GM23248 (cell line): ENCODE measurements around the gene DLG1. TPM values are rescaled to one million over a fixed set of nuclear protein-coding genes. Genes with fewer than 3 reads are reported as not detected.

Experiments
- DNase-seq: peaks from one replicate; pipeline ENCODE4 v3.0.0-alpha.2; 2015
- H2AFZ ChIP-seq: fragments of 200-600 bp; sonication (generic); 2 replicates; pipeline ENCODE4 v1.6.1; 2016; ENCODE audit warnings: antibody characterized with exemption
- H3F3A ChIP-seq: fragments of 200-600 bp; sonication (generic); 2 replicates; pipeline ENCODE4 v1.6.1; 2016; ENCODE audit warnings: mild to moderate bottlenecking, antibody characterized with exemption, mixed run types; ENCODE audit not compliant: insufficient read depth
- H3K27ac ChIP-seq: fragments of 200-600 bp; sonication (generic); 2 replicates; pipeline ENCODE4 v1.5.1; 2016; ENCODE audit warnings: mild to moderate bottlenecking
- H3K27me3 ChIP-seq: fragments of 200-600 bp; sonication (generic); replicated peaks from 2 replicates; pipeline ENCODE4 v1.6.1; 2016; ENCODE audit warnings: mild to moderate bottlenecking; ENCODE audit not compliant: insufficient read depth
- H3K36me3 ChIP-seq: fragments of 200-600 bp; sonication (generic); 2 replicates; pipeline ENCODE4 v1.6.1; 2016; ENCODE audit warnings: low read depth, mild to moderate bottlenecking
- H3K4me1 ChIP-seq: fragments of 200-600 bp; sonication (generic); 2 replicates; pipeline ENCODE4 v1.6.1; 2016; ENCODE audit warnings: mild to moderate bottlenecking; ENCODE audit not compliant: insufficient read depth
- H3K4me2 ChIP-seq: fragments of 200-600 bp; sonication (generic); one replicate; pipeline ENCODE4 v1.6.1; 2016; ENCODE audit warnings: mild to moderate bottlenecking; ENCODE audit not compliant: unreplicated experiment
- H3K4me3 ChIP-seq: fragments of 200-600 bp; sonication (generic); 2 replicates; pipeline ENCODE4 v1.5.1; 2016; ENCODE audit warnings: mild to moderate bottlenecking
- H3K79me2 ChIP-seq: fragments of 200-600 bp; sonication (generic); 2 replicates; pipeline ENCODE4 v1.6.1; 2016; ENCODE audit warnings: mild to moderate bottlenecking; ENCODE audit not compliant: insufficient read depth
- H3K9ac ChIP-seq: fragments of 200-600 bp; sonication (generic); 2 replicates; pipeline ENCODE4 v1.6.1; 2016; ENCODE audit warnings: mild to moderate bottlenecking
- H3K9me2 ChIP-seq: fragments of 200-600 bp; sonication (generic); 2 replicates; pipeline ENCODE4 v1.6.1; 2016; ENCODE audit warnings: mixed run types, mild to moderate bottlenecking, moderate library complexity; ENCODE audit not compliant: insufficient read depth
- H3K9me3 ChIP-seq: fragments of 200-600 bp; sonication (generic); one replicate; pipeline ENCODE4 v1.6.1; 2017; ENCODE audit warnings: low read depth
- H4K20me1 ChIP-seq: fragments of 200-600 bp; sonication (generic); 2 replicates; pipeline ENCODE4 v1.6.0; 2016; ENCODE audit not compliant: insufficient read depth
- EZH2 ChIP-seq: fragments of 200-600 bp; sonication (generic); IDR thresholded peaks from 2 replicates; pipeline ENCODE4 v1.6.1; 2018; ENCODE audit warnings: antibody characterized with exemption, mild to moderate bottlenecking; ENCODE audit not compliant: insufficient read depth, poor library complexity, severe bottlenecking
- EZH2phosphoT487 ChIP-seq: fragments of 200-600 bp; sonication (generic); IDR thresholded peaks from 2 replicates; pipeline ENCODE4 v1.6.1; 2018; ENCODE audit warnings: antibody characterized with exemption, moderate library complexity, mild to moderate bottlenecking, low read depth; ENCODE audit not compliant: insufficient read depth
- WGBS, 2 experiments: methylation state at CpG; one replicate each; pipeline ENCODE4 v1.1.6; 2015 to 2017; ENCODE audit warnings: low lambda C conversion rate in 2 of 2, low coverage in 1 of 2; ENCODE audit errors: missing lambda C conversion rate in 2 of 2; 5-methylcytosine and 5-hydroxymethylcytosine counted together
- in situ Hi-C: fragments of 300-500 bp; cut with MboI; formaldehyde crosslinking; loops from 2 replicates; pipeline ENCODE4 v1.15.0; 2020
- polyA plus RNA-seq: library from polyadenylated mRNA; unstranded; fragments of >200 nt; fragmentation: Nextera tagmentation; extraction: Ambion mirVana; gene quantifications from 2 replicates; pipeline ENCODE4 v1.2.1, GENCODE V29; 2016
- total RNA-seq: library from RNA; depleted of rRNA; stranded (reverse); fragments of >200 nt; shearing (Covaris generic); gene quantifications from 2 replicates; pipeline ENCODE4 v1.2.3, GENCODE V29; 2014

The DLG1 gene
- total and polyA plus RNA-seq, 2 experiments from 2014 or later, result 23.2 to 45.9 TPM

- no peak overlapping the region for H3K9ac ChIP-seq
- no peaks in the 10 kb centered on the region for H3F3A ChIP-seq
- H3K79me2 ChIP-seq, result peaks cover 70% of the 10 kb centered on the region
- no peaks in the 10 kb centered on the region for H4K20me1 ChIP-seq
- no peaks in the 10 kb centered on the region for H3K36me3 ChIP-seq
- H3K4me3 ChIP-seq, result no peak overlapping the region
- H3K27me3 ChIP-seq, result no peaks in the 10 kb centered on the region
- no peak for TF ChIP-seq EZH2phosphoT487
- TF ChIP-seq EZH2, result no peak
- no peak overlapping the region for H3K27ac ChIP-seq
- no peak overlapping the region for H3K4me2 ChIP-seq
- in situ Hi-C loops, result loop anchor here (25.0 kb wide), 1 partner anchor 192 kb away; no protein-coding TSS in a partner anchor
- WGBS, 2 experiments, result 96 to 97% methylated on average over 5 of the region's 5 CpGs
- DNase-seq, result no peak
- H3K4me1 ChIP-seq, result no peaks in the 10 kb centered on the region
- H2AFZ ChIP-seq, result no peak overlapping the region
- no peaks in the 10 kb centered on the region for H3K9me3 ChIP-seq
- no peaks in the 10 kb centered on the region for H3K9me2 ChIP-seq
Observed at GRCh38 chr3:197178998-197179397, 119.4 kb downstream of the DLG1 start.

GRCh38 chr3:197175503-197175902 lies 122.9 kb downstream of the DLG1 start:
- TF ChIP-seq EZH2 (no peak), EZH2phosphoT487 (no peak)
- Histone ChIP-seq H3K4me2 (no peak overlapping the region), H3K36me3 (no peaks in the 10 kb centered on the region), H3K27ac (no peak overlapping the region), H3K9me3 (no peaks in the 10 kb centered on the region), H3K27me3 (no peaks in the 10 kb centered on the region), H3K4me1 (peaks cover 9% of the 10 kb centered on the region), H3K9ac (no peak overlapping the region), H3K79me2 (peaks cover 62% of the 10 kb centered on the region), H2AFZ (no peak overlapping the region), H3F3A (peaks cover 5% of the 10 kb centered on the region; the same call in 1 of the 2 replicates), H3K9me2 (no peaks in the 10 kb centered on the region), H3K4me3 (no peak overlapping the region), H4K20me1 (no peaks in the 10 kb centered on the region)
- WGBS, 2 experiments, result 72 to 76% methylated on average over 3 of the region's 3 CpGs
- DNase-seq, result no peak
- in situ Hi-C loops, result loop anchor here (25.0 kb wide), 1 partner anchor 188 kb away; no protein-coding TSS in a partner anchor

- no peak for DNase-seq
- Histone ChIP-seq H2AFZ (no peak overlapping the region), H3K79me2 (peaks cover 62% of the 10 kb centered on the region), H3K4me2 (no peak overlapping the region), H3K36me3 (no peaks in the 10 kb centered on the region), H3K4me1 (peaks cover 9% of the 10 kb centered on the region), H3K27me3 (no peaks in the 10 kb centered on the region), H3K9ac (no peak overlapping the region), H3K4me3 (no peak overlapping the region), H3K27ac (no peak overlapping the region), H3F3A (peaks cover 5% of the 10 kb centered on the region; the same call in 1 of the 2 replicates), H3K9me2 (no peaks in the 10 kb centered on the region), H4K20me1 (no peaks in the 10 kb centered on the region), H3K9me3 (no peaks in the 10 kb centered on the region)
- TF ChIP-seq EZH2phosphoT487 (no peak), EZH2 (no peak)
- in situ Hi-C loops, result loop anchor here (25.0 kb wide), 1 partner anchor 188 kb away; no protein-coding TSS in a partner anchor
- WGBS, 2 experiments, result 94 to 99% methylated on average over 3 of the region's 3 CpGs
Observed at GRCh38 chr3:197174927-197175326, 123.5 kb downstream of the DLG1 start.

- Histone ChIP-seq H3K27me3 (no peaks in the 10 kb centered on the region), H2AFZ (no peak overlapping the region), H3K9ac (no peak overlapping the region), H3F3A (peaks cover 5% of the 10 kb centered on the region; the same call in 1 of the 2 replicates), H3K9me2 (no peaks in the 10 kb centered on the region), H3K79me2 (peaks cover 60% of the 10 kb centered on the region), H4K20me1 (no peaks in the 10 kb centered on the region), H3K9me3 (no peaks in the 10 kb centered on the region), H3K4me3 (no peak overlapping the region), H3K4me1 (peaks cover 9% of the 10 kb centered on the region), H3K4me2 (no peak overlapping the region), H3K36me3 (no peaks in the 10 kb centered on the region), H3K27ac (no peak overlapping the region)
- no peak for DNase-seq
- TF ChIP-seq EZH2phosphoT487 (no peak), EZH2 (no peak)
- in situ Hi-C loops, result no loop called here
- 94 to 98% methylated on average over 4 of the region's 4 CpGs for WGBS, 2 experiments
Observed at GRCh38 chr3:197173620-197174019, 124.8 kb downstream of the DLG1 start.
